Endothelial cell (in vitro differentiated cells): ENCODE measurements around the gene NLRC5. TPM values are rescaled to one million over a fixed set of nuclear protein-coding genes. Genes with fewer than 3 reads are reported as not detected.

Experiments
- DNase-seq: peaks from one replicate; pipeline ENCODE4 v3.0.0; 2021; ENCODE audit warnings: low spot score
- H3K27ac Mint-ChIP-seq: one replicate; pipeline ENCODE4 v1.8.0; 2021; ENCODE audit warnings: mixed read lengths, inconsistent platforms; ENCODE audit not compliant: unreplicated experiment
- H3K27me3 Mint-ChIP-seq: one replicate; pipeline ENCODE4 v1.8.0; 2021; ENCODE audit warnings: mild to moderate bottlenecking, moderate library complexity, mixed read lengths, inconsistent platforms; ENCODE audit not compliant: unreplicated experiment
- H3K36me3 Mint-ChIP-seq: one replicate; pipeline ENCODE4 v1.8.0; 2021; ENCODE audit warnings: mild to moderate bottlenecking, low read depth, mixed read lengths, inconsistent platforms; ENCODE audit not compliant: unreplicated experiment
- H3K4me1 Mint-ChIP-seq: one replicate; pipeline ENCODE4 v1.8.0; 2021; ENCODE audit warnings: mild to moderate bottlenecking, mixed read lengths, inconsistent platforms; ENCODE audit not compliant: unreplicated experiment
- H3K4me3 Mint-ChIP-seq: one replicate; pipeline ENCODE4 v1.8.0; 2021; ENCODE audit warnings: mild to moderate bottlenecking, mixed read lengths, inconsistent platforms; ENCODE audit not compliant: unreplicated experiment
- H3K9me3 Mint-ChIP-seq: one replicate; pipeline ENCODE4 v1.8.0; 2021; ENCODE audit warnings: mixed read lengths, inconsistent platforms; ENCODE audit not compliant: unreplicated experiment
- CTCF ChIP-seq: fragments of 200-600 bp; sonication (generic); IDR thresholded peaks from one replicate; pipeline ENCODE4 v1.5.0; 2021; ENCODE audit warnings: antibody characterized with exemption; ENCODE audit not compliant: unreplicated experiment
- total RNA-seq: library from RNA; stranded (reverse); fragmentation: NEBNext Ultra II Directional; extraction: Animal tissue kit (Norgen Biotek cat#: 25700); gene quantifications from one replicate; pipeline ENCODE4 v1.2.1, GENCODE V29; 2021; ENCODE audit not compliant: unreplicated experiment

Gene NLRC5
- total RNA-seq, 1 donor from 2014 or later = 2.4 TPM

GRCh38 chr16:57071831-57072582, 82.7 kb downstream of the NLRC5 start:
- Mint-ChIP-seq H3K27me3 (peaks cover 13% of the 10 kb centered on the region), H3K4me3 (no peak overlapping the region), H3K36me3 (no peaks in the 10 kb centered on the region), H3K9me3 (no peaks in the 10 kb centered on the region), H3K4me1 (no peaks in the 10 kb centered on the region), H3K27ac (peak overlapping the region; percentile 15)
- TF ChIP-seq CTCF = no peak
- no peak for DNase-seq

GRCh38 chr16:57072616-57073275, 83.4 kb downstream of the NLRC5 start:
- Mint-ChIP-seq H3K36me3 (no peaks in the 10 kb centered on the region), H3K9me3 (no peaks in the 10 kb centered on the region), H3K27me3 (peaks cover 9% of the 10 kb centered on the region), H3K4me1 (no peaks in the 10 kb centered on the region), H3K27ac (no peak overlapping the region), H3K4me3 (no peak overlapping the region)
- TF ChIP-seq CTCF = no peak
- DNase-seq = no peak

- Mint-ChIP-seq H3K9me3 (no peaks in the 10 kb centered on the region), H3K27me3 (peaks cover 3% of the 10 kb centered on the region), H3K4me1 (no peaks in the 10 kb centered on the region), H3K36me3 (no peaks in the 10 kb centered on the region), H3K27ac (no peak overlapping the region), H3K4me3 (no peak overlapping the region)
- no peak for DNase-seq
- no peak for TF ChIP-seq CTCF
These were observed 88.4 kb downstream of the NLRC5 start for GRCh38 chr16:57077714-57078113.

- peaks cover 3% of the 10 kb centered on the region for H3K27me3 Mint-ChIP-seq
These were observed 92.4 kb downstream of the NLRC5 start for GRCh38 chr16:57081744-57082143.

More at GRCh38 chr16:57081744-57082143, 92.4 kb downstream of the NLRC5 start:
- Mint-ChIP-seq H3K4me3 (no peak overlapping the region), H3K9me3 (no peaks in the 10 kb centered on the region), H3K27ac (no peak overlapping the region), H3K4me1 (no peaks in the 10 kb centered on the region), H3K36me3 (no peaks in the 10 kb centered on the region)
- DNase-seq = no peak
- no peak for TF ChIP-seq CTCF
